ENCODE measurements around the gene AMER3.
"Not testable (repeated sequence)": the region's sequence is repeated elsewhere in the genome, so short reads cannot be mapped to it uniquely, and the experiment has no call there.

The AMER3 gene

GRCh38 chr2:130755256-130756052 lies at the start of gene AMER3:
Gene AMER3 (plus strand): TSS chr2:130755540. CDS start chr2:130762073, 6,533 bp downstream.
- in situ Hi-C loops (cut with HindIII; ENCODE audit: low sequenced_read_pairs), result no loop called here

GRCh38 chr2:130714795-130715194 lies 40.5 kb upstream of the AMER3 start:
- in situ Hi-C loops (cut with HindIII; ENCODE audit: low sequenced_read_pairs), result not testable (repeated sequence)

- in situ Hi-C loops (cut with HindIII; ENCODE audit: low sequenced_read_pairs), result no loop called here
Measured at GRCh38 chr2:130720036-130720435, 35.3 kb upstream of the AMER3 start.

GRCh38 chr2:130720528-130720927 lies 34.8 kb upstream of the AMER3 start:
- in situ Hi-C loops (cut with HindIII; ENCODE audit: low sequenced_read_pairs), result no loop called here

GRCh38 chr2:130724455-130724854 lies 30.9 kb upstream of the AMER3 start:
- in situ Hi-C loops (cut with HindIII; ENCODE audit: low sequenced_read_pairs), result no loop called here

GRCh38 chr2:130726614-130727180 lies 28.6 kb upstream of the AMER3 start:
- in situ Hi-C loops (cut with HindIII; ENCODE audit: low sequenced_read_pairs), result no loop called here

- in situ Hi-C loops (cut with HindIII; ENCODE audit: low sequenced_read_pairs), result no loop called here
Measured at GRCh38 chr2:130727286-130727924, 27.9 kb upstream of the AMER3 start.

GRCh38 chr2:130728007-130728454 lies 27.3 kb upstream of the AMER3 start:
- in situ Hi-C loops (cut with HindIII; ENCODE audit: low sequenced_read_pairs), result no loop called here

GRCh38 chr2:130728549-130729316 lies 26.6 kb upstream of the AMER3 start, which contains the start of gene GPR148:
Gene GPR148 (plus strand): TSS chr2:130729070. CDS start chr2:130729152, 82 bp downstream.
- in situ Hi-C loops (cut with HindIII; ENCODE audit: low sequenced_read_pairs), result no loop called here

- in situ Hi-C loops (cut with HindIII; ENCODE audit: low sequenced_read_pairs), result no loop called here
Measured at GRCh38 chr2:130729322-130730299, 25.7 kb upstream of the AMER3 start.

GRCh38 chr2:130732257-130732656 lies 23.1 kb upstream of the AMER3 start:
- in situ Hi-C loops (cut with HindIII; ENCODE audit: low sequenced_read_pairs), result not testable (repeated sequence)

- in situ Hi-C loops (cut with HindIII; ENCODE audit: low sequenced_read_pairs), result no loop called here
Measured at GRCh38 chr2:130735200-130735599, 20.1 kb upstream of the AMER3 start.

- in situ Hi-C loops (cut with HindIII; ENCODE audit: low sequenced_read_pairs), result no loop called here
Measured at GRCh38 chr2:130736487-130736886, 18.9 kb upstream of the AMER3 start.

- in situ Hi-C loops (cut with HindIII; ENCODE audit: low sequenced_read_pairs), result no loop called here
Measured at GRCh38 chr2:130737592-130737991, 17.7 kb upstream of the AMER3 start.

- in situ Hi-C loops (cut with HindIII; ENCODE audit: low sequenced_read_pairs), result no loop called here
Measured at GRCh38 chr2:130740671-130741070, 14.7 kb upstream of the AMER3 start.

- in situ Hi-C loops (cut with HindIII; ENCODE audit: low sequenced_read_pairs), result no loop called here
Measured at GRCh38 chr2:130743278-130743677, 12.1 kb upstream of the AMER3 start.

GRCh38 chr2:130744287-130745117 lies 10.8 kb upstream of the AMER3 start:
- in situ Hi-C loops (cut with HindIII; ENCODE audit: low sequenced_read_pairs), result no loop called here

GRCh38 chr2:130749078-130749477 lies 6.3 kb upstream of the AMER3 start:
- in situ Hi-C loops (cut with HindIII; ENCODE audit: low sequenced_read_pairs), result no loop called here

GRCh38 chr2:130749641-130750040 lies 5.7 kb upstream of the AMER3 start:
- in situ Hi-C loops (cut with HindIII; ENCODE audit: low sequenced_read_pairs), result no loop called here
